H9 (cell line): ENCODE results near the gene DNASE1. TPM values are rescaled to one million over a fixed set of nuclear protein-coding genes. Genes with fewer than 3 reads are reported as not detected.

Source experiments
- DNase-seq: peaks from one replicate; pipeline ENCODE4 v3.0.0-alpha.2; 2017
- H2AFZ ChIP-seq: one replicate; pipeline ENCODE4 v1.6.1; 2013; ENCODE audit warnings: mild to moderate bottlenecking, low read length, control low read depth, moderate library complexity
- H2AK5ac ChIP-seq: 2 replicates; pipeline ENCODE4 v1.6.1; 2013; ENCODE audit warnings: low read length, control low read depth, mixed read lengths; ENCODE audit not compliant: insufficient read length
- H2BK120ac ChIP-seq: one replicate; pipeline ENCODE4 v1.6.1; 2013; ENCODE audit warnings: low read depth, mild to moderate bottlenecking, low read length, control low read depth, inconsistent platforms; ENCODE audit not compliant: poor library complexity, severe bottlenecking
- H2BK12ac ChIP-seq: 2 replicates; pipeline ENCODE4 v1.6.1; 2013; ENCODE audit warnings: low read length, control low read depth, mixed read lengths, low read depth; ENCODE audit not compliant: insufficient read length
- H2BK15ac ChIP-seq: 2 replicates; pipeline ENCODE4 v1.6.1; 2013; ENCODE audit warnings: low read depth, low read length, control low read depth
- H2BK20ac ChIP-seq: one replicate; pipeline ENCODE4 v1.6.1; 2013; ENCODE audit warnings: low read depth, mild to moderate bottlenecking, low read length, control low read depth, inconsistent platforms; ENCODE audit not compliant: poor library complexity, severe bottlenecking
- H2BK5ac ChIP-seq: 2 replicates; pipeline ENCODE4 v1.6.1; 2013; ENCODE audit warnings: low read length, control low read depth, mixed read lengths; ENCODE audit not compliant: insufficient read length
- H3K14ac ChIP-seq: 2 replicates; pipeline ENCODE4 v1.6.1; 2013; ENCODE audit warnings: low read length, control low read depth; ENCODE audit not compliant: insufficient read depth
- H3K18ac ChIP-seq: 2 replicates; pipeline ENCODE4 v1.6.1; 2013; ENCODE audit warnings: low read depth, mild to moderate bottlenecking, mixed read lengths, low read length, control low read depth; ENCODE audit not compliant: insufficient read length
- H3K23ac ChIP-seq: 2 replicates; pipeline ENCODE4 v1.6.1; 2013; ENCODE audit warnings: low read length, control low read depth, mixed read lengths, low read depth; ENCODE audit not compliant: insufficient read length
- H3K23me2 ChIP-seq: 2 replicates; pipeline ENCODE4 v1.6.1; 2013; ENCODE audit warnings: low read depth, mild to moderate bottlenecking, mixed read lengths, low read length, control low read depth; ENCODE audit not compliant: insufficient read length, poor library complexity, severe bottlenecking
- H3K27ac ChIP-seq: 2 replicates; pipeline ENCODE4 v1.5.1; 2013; ENCODE audit warnings: low read length, control low read depth, mixed read lengths, low read depth; ENCODE audit not compliant: insufficient read length
- H3K27me3 ChIP-seq: 2 replicates; pipeline ENCODE4 v1.6.1; 2013; ENCODE audit warnings: low read length, control low read depth, inconsistent platforms; ENCODE audit not compliant: insufficient read depth
- H3K4ac ChIP-seq: 2 replicates; pipeline ENCODE4 v1.6.1; 2013; ENCODE audit warnings: low read depth, mild to moderate bottlenecking, control low read depth, inconsistent platforms, low read length, moderate library complexity
- H3K4me1 ChIP-seq: 2 replicates; pipeline ENCODE4 v1.6.1; 2013; ENCODE audit warnings: low read length, control low read depth, inconsistent platforms; ENCODE audit not compliant: insufficient read depth
- H3K4me2 ChIP-seq: 2 replicates; pipeline ENCODE4 v1.6.1; 2013; ENCODE audit warnings: low read length, control low read depth, mixed read lengths; ENCODE audit not compliant: insufficient read length, insufficient read depth
- H3K56ac ChIP-seq: 2 replicates; pipeline ENCODE4 v1.6.1; 2013; ENCODE audit warnings: low read depth, mild to moderate bottlenecking, mixed read lengths, low read length, control low read depth; ENCODE audit not compliant: insufficient read length
- H3K79me1 ChIP-seq: 2 replicates; pipeline ENCODE4 v1.6.1; 2013; ENCODE audit warnings: low read depth, mild to moderate bottlenecking, moderate library complexity, low read length, control low read depth, inconsistent platforms; ENCODE audit not compliant: insufficient read depth, poor library complexity, severe bottlenecking
- H3K79me2 ChIP-seq: 2 replicates; pipeline ENCODE4 v1.6.1; 2013; ENCODE audit warnings: low read length, control low read depth, inconsistent platforms; ENCODE audit not compliant: insufficient read depth
- H3K9ac ChIP-seq: 2 replicates; pipeline ENCODE4 v1.6.1; 2013; ENCODE audit warnings: low read length, control low read depth, mixed read lengths; ENCODE audit not compliant: insufficient read length; ENCODE audit errors: extremely low read depth
- H3K9me3 ChIP-seq: one replicate; pipeline ENCODE4 v1.6.1; 2013; ENCODE audit warnings: low read depth, low read length, inconsistent platforms; ENCODE audit not compliant: control insufficient read depth
- H3T11ph ChIP-seq: one replicate; pipeline ENCODE4 v1.6.1; 2013; ENCODE audit warnings: mild to moderate bottlenecking, low read length, control low read depth, inconsistent platforms
- H4K20me1 ChIP-seq: one replicate; pipeline ENCODE4 v1.6.1; 2013; ENCODE audit not compliant: control insufficient read depth, insufficient read length, insufficient read depth
- H4K5ac ChIP-seq: 2 replicates; pipeline ENCODE4 v1.6.1; 2013; ENCODE audit warnings: low read depth, mild to moderate bottlenecking, mixed read lengths, low read length, control low read depth; ENCODE audit not compliant: insufficient read length
- H4K8ac ChIP-seq: replicated peaks from 2 replicates; pipeline ENCODE4 v1.6.1; 2013; ENCODE audit warnings: low read length, control low read depth, mixed read lengths, low read depth; ENCODE audit not compliant: insufficient read length
- H4K91ac ChIP-seq: 2 replicates; pipeline ENCODE4 v1.6.1; 2013; ENCODE audit warnings: low read depth, mild to moderate bottlenecking, moderate library complexity, mixed read lengths, low read length, control low read depth; ENCODE audit not compliant: insufficient read length
- H3K27ac Mint-ChIP-seq, 3 experiments: 2 replicates in 2 of 3; 3 replicates in 1 of 3; pipeline ENCODE4 v1.8.0; 2020 to 2021; ENCODE audit warnings: mixed read lengths in 3 of 3, mild to moderate bottlenecking in 1 of 3, moderate library complexity in 1 of 3
- H3K27me3 Mint-ChIP-seq: 2 replicates; pipeline ENCODE4 v1.8.0; 2021; ENCODE audit warnings: low read depth, mild to moderate bottlenecking, moderate library complexity, mixed read lengths
- H3K36me3 Mint-ChIP-seq, 3 experiments: 2 replicates in 2 of 3; 3 replicates in 1 of 3; pipeline ENCODE4 v1.8.0; 2020 to 2021; ENCODE audit warnings: low read depth in 3 of 3, mixed read lengths in 3 of 3; ENCODE audit not compliant: insufficient read depth in 1 of 3
- H3K4me1 Mint-ChIP-seq, 2 experiments: 2 replicates each; pipeline ENCODE4 v1.8.0; 2020; ENCODE audit warnings: mixed read lengths in 2 of 2
- H3K4me3 Mint-ChIP-seq, 2 experiments: 2 replicates in 1 of 2; 3 replicates in 1 of 2; pipeline ENCODE4 v1.8.0; 2020 to 2021; ENCODE audit warnings: mild to moderate bottlenecking in 2 of 2, mixed read lengths in 2 of 2, moderate library complexity in 1 of 2
- H3K9me3 Mint-ChIP-seq, 2 experiments: 2 replicates in 1 of 2; 3 replicates in 1 of 2; pipeline ENCODE4 v1.8.0; 2020; ENCODE audit warnings: mild to moderate bottlenecking in 2 of 2, mixed read lengths in 2 of 2, moderate library complexity in 1 of 2
- CTCF ChIP-seq: fragments of 200-600 bp; sonication (generic); conservative IDR thresholded peaks from 3 replicates; pipeline ENCODE4 v1.8.0; 2021; ENCODE audit warnings: antibody characterized with exemption, mild to moderate bottlenecking
- WGBS: extraction: QIAGEN DNeasy Blood & Tissue Kit; methylation state at CpG from one replicate; pipeline ENCODE4 v1.1.7; 2013; ENCODE audit warnings: missing lambda C conversion rate, low lambda C conversion rate, mixed read lengths; ENCODE audit not compliant: insufficient read length; ENCODE audit errors: extremely low coverage; 5-methylcytosine and 5-hydroxymethylcytosine counted together
- total RNA-seq: library from RNA; stranded (reverse); gene quantifications from 2 replicates; pipeline ENCODE4 v1.2.1, GENCODE V29; 2021

Gene DNASE1
- total RNA-seq, 1 experiment from 2014 or later: 10.1 TPM

GRCh38 chr16:3661311-3661710, 6.8 kb downstream of the DNASE1 start:
- no peak overlapping the region for H2BK20ac ChIP-seq
- H2AFZ ChIP-seq: no peak overlapping the region
- no peak overlapping the region for H3K23ac ChIP-seq
- no peak overlapping the region for H2BK15ac ChIP-seq
- H4K8ac ChIP-seq: no peak overlapping the region
- H2BK5ac ChIP-seq: no peak overlapping the region
- H3K18ac ChIP-seq: no peak overlapping the region
- no peaks in the 10 kb centered on the region for H3K4me1 ChIP-seq
- no peaks in the 10 kb centered on the region for H3K79me2 ChIP-seq
- no peak overlapping the region for H3K4me2 ChIP-seq
- no peak overlapping the region for H3K9ac ChIP-seq
- peaks cover 2% of the 10 kb centered on the region for H4K20me1 ChIP-seq
- no peak for DNase-seq
- H3K27me3 ChIP-seq: no peaks in the 10 kb centered on the region
- H3K56ac ChIP-seq: no peak overlapping the region
- Mint-ChIP-seq H3K9me3 (no peaks in the 10 kb centered on the region), H3K27me3 (no peaks in the 10 kb centered on the region), H3K4me1 (no peaks in the 10 kb centered on the region), H3K36me3 (peaks cover 59 to 90% (median 88%) of the 10 kb centered on the region in 3 experiments), H3K4me3 (no peak overlapping the region), H3K27ac (peak overlapping the region in 1 of 3 experiments; percentile 28; a peak in 2 of 7 replicates)
- no peak overlapping the region for H3K27ac ChIP-seq
- H3K9me3 ChIP-seq: no peaks in the 10 kb centered on the region
- no peaks in the 10 kb centered on the region for H3K23me2 ChIP-seq
- H2AK5ac ChIP-seq: no peak overlapping the region
- no peak overlapping the region for H3K4ac ChIP-seq
- no peak overlapping the region for H4K5ac ChIP-seq
- H3T11ph ChIP-seq: no peak overlapping the region
- H4K91ac ChIP-seq: no peak overlapping the region
- H3K79me1 ChIP-seq: no peaks in the 10 kb centered on the region
- TF ChIP-seq CTCF: no peak
- WGBS: no CpG with 5 or more reads among the region's 12 CpGs
- no peak overlapping the region for H2BK120ac ChIP-seq
- no peak overlapping the region for H3K14ac ChIP-seq
- no peak overlapping the region for H2BK12ac ChIP-seq
